HG02981 (cell line): Measurements from ENCODE around the gene C19orf12.
"Not testable (repeated sequence)": the region's sequence is repeated elsewhere in the genome, so short reads cannot be mapped to it uniquely, and the experiment has no call there.

Experiments used
- ATAC-seq: cut with Tn5 transposase; IDR thresholded peaks from one replicate; pipeline ENCODE4 v1.9.1; 2021; ENCODE audit warnings: mild to moderate bottlenecking, moderate library complexity; ENCODE audit not compliant: unreplicated experiment

C19orf12 gene

GRCh38 chr19:29677001-29677817 is 37.9 kb downstream of the C19orf12 start:
- no peak for ATAC-seq

- no peak for ATAC-seq
Observed at GRCh38 chr19:29676586-29676985, 38.5 kb downstream of the C19orf12 start.

GRCh38 chr19:29675650-29676186 is 39.3 kb downstream of the C19orf12 start:
- no peak for ATAC-seq

GRCh38 chr19:29675120-29675649 is 39.9 kb downstream of the C19orf12 start:
- no peak for ATAC-seq

- no peak for ATAC-seq
Observed at GRCh38 chr19:29674374-29675119, 40.5 kb downstream of the C19orf12 start.

- ATAC-seq = no peak
Observed at GRCh38 chr19:29673451-29674371, 41.4 kb downstream of the C19orf12 start.

GRCh38 chr19:29672933-29673336 is 42.1 kb downstream of the C19orf12 start:
- peak; percentile 34 for ATAC-seq

- ATAC-seq = no peak
Observed at GRCh38 chr19:29672319-29672932, 42.6 kb downstream of the C19orf12 start.

- peak; percentile 78 for ATAC-seq
Observed at GRCh38 chr19:29671393-29672160, 43.5 kb downstream of the C19orf12 start.

- ATAC-seq = not testable (repeated sequence)
Observed at GRCh38 chr19:29671026-29671392, 44.1 kb downstream of the C19orf12 start.

- ATAC-seq = no peak
Observed at GRCh38 chr19:29670255-29670654, 44.8 kb downstream of the C19orf12 start.

- no peak for ATAC-seq
Observed at GRCh38 chr19:29668746-29669609, 46.1 kb downstream of the C19orf12 start.

- no peak for ATAC-seq
Observed at GRCh38 chr19:29667901-29668341, 47.1 kb downstream of the C19orf12 start.

GRCh38 chr19:29667387-29667783 is 47.7 kb downstream of the C19orf12 start:
- no peak for ATAC-seq

GRCh38 chr19:29666578-29667386 is 48.3 kb downstream of the C19orf12 start:
- no peak for ATAC-seq

GRCh38 chr19:29665826-29666577 is 49.1 kb downstream of the C19orf12 start:
- peak; percentile 5 for ATAC-seq
